Measurements from ENCODE around the gene COPS9.

- TF ChIP-seq EP300 (IDR thresholded peaks at IDR 0.05; ENCODE audit: low read depth) (no peak), POLR2AphosphoS5 (IDR thresholded peaks at IDR 0.05) (no peak)
- TF ChIP-seq, protein P1, sequence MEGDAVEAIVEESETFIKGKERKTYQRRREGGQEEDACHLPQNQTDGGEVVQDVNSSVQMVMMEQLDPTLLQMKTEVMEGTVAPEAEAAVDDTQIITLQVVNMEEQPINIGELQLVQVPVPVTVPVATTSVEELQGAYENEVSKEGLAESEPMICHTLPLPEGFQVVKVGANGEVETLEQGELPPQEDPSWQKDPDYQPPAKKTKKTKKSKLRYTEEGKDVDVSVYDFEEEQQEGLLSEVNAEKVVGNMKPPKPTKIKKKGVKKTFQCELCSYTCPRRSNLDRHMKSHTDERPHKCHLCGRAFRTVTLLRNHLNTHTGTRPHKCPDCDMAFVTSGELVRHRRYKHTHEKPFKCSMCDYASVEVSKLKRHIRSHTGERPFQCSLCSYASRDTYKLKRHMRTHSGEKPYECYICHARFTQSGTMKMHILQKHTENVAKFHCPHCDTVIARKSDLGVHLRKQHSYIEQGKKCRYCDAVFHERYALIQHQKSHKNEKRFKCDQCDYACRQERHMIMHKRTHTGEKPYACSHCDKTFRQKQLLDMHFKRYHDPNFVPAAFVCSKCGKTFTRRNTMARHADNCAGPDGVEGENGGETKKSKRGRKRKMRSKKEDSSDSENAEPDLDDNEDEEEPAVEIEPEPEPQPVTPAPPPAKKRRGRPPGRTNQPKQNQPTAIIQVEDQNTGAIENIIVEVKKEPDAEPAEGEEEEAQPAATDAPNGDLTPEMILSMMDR (IDR thresholded peaks at IDR 0.05): no peak
Observed at GRCh38 chr2:240095556-240096523, 40.3 kb downstream of the COPS9 start.

Measured in transverse colon (tissue), 4 donors.